H9 (cell line): ENCODE measurements around the gene PNRC2. TPM values are rescaled to one million over a fixed set of nuclear protein-coding genes. Genes with fewer than 3 reads are reported as not detected.

Source experiments
- DNase-seq: peaks from one replicate; pipeline ENCODE4 v3.0.0-alpha.2; 2017
- H2AFZ ChIP-seq: one replicate; pipeline ENCODE4 v1.6.1; 2013; ENCODE audit warnings: mild to moderate bottlenecking, low read length, control low read depth, moderate library complexity
- H2AK5ac ChIP-seq: 2 replicates; pipeline ENCODE4 v1.6.1; 2013; ENCODE audit warnings: low read length, control low read depth, mixed read lengths; ENCODE audit not compliant: insufficient read length
- H2BK120ac ChIP-seq: one replicate; pipeline ENCODE4 v1.6.1; 2013; ENCODE audit warnings: low read depth, mild to moderate bottlenecking, low read length, control low read depth, inconsistent platforms; ENCODE audit not compliant: poor library complexity, severe bottlenecking
- H2BK12ac ChIP-seq: 2 replicates; pipeline ENCODE4 v1.6.1; 2013; ENCODE audit warnings: low read length, control low read depth, mixed read lengths, low read depth; ENCODE audit not compliant: insufficient read length
- H2BK15ac ChIP-seq: 2 replicates; pipeline ENCODE4 v1.6.1; 2013; ENCODE audit warnings: low read depth, low read length, control low read depth
- H2BK20ac ChIP-seq: one replicate; pipeline ENCODE4 v1.6.1; 2013; ENCODE audit warnings: low read depth, mild to moderate bottlenecking, low read length, control low read depth, inconsistent platforms; ENCODE audit not compliant: poor library complexity, severe bottlenecking
- H2BK5ac ChIP-seq: 2 replicates; pipeline ENCODE4 v1.6.1; 2013; ENCODE audit warnings: low read length, control low read depth, mixed read lengths; ENCODE audit not compliant: insufficient read length
- H3K14ac ChIP-seq: 2 replicates; pipeline ENCODE4 v1.6.1; 2013; ENCODE audit warnings: low read length, control low read depth; ENCODE audit not compliant: insufficient read depth
- H3K18ac ChIP-seq: 2 replicates; pipeline ENCODE4 v1.6.1; 2013; ENCODE audit warnings: low read depth, mild to moderate bottlenecking, mixed read lengths, low read length, control low read depth; ENCODE audit not compliant: insufficient read length
- H3K23ac ChIP-seq: 2 replicates; pipeline ENCODE4 v1.6.1; 2013; ENCODE audit warnings: low read length, control low read depth, mixed read lengths, low read depth; ENCODE audit not compliant: insufficient read length
- H3K23me2 ChIP-seq: 2 replicates; pipeline ENCODE4 v1.6.1; 2013; ENCODE audit warnings: low read depth, mild to moderate bottlenecking, mixed read lengths, low read length, control low read depth; ENCODE audit not compliant: insufficient read length, poor library complexity, severe bottlenecking
- H3K27ac ChIP-seq: 2 replicates; pipeline ENCODE4 v1.5.1; 2013; ENCODE audit warnings: low read length, control low read depth, mixed read lengths, low read depth; ENCODE audit not compliant: insufficient read length
- H3K27me3 ChIP-seq: 2 replicates; pipeline ENCODE4 v1.6.1; 2013; ENCODE audit warnings: low read length, control low read depth, inconsistent platforms; ENCODE audit not compliant: insufficient read depth
- H3K4ac ChIP-seq: 2 replicates; pipeline ENCODE4 v1.6.1; 2013; ENCODE audit warnings: low read depth, mild to moderate bottlenecking, control low read depth, inconsistent platforms, low read length, moderate library complexity
- H3K4me1 ChIP-seq: 2 replicates; pipeline ENCODE4 v1.6.1; 2013; ENCODE audit warnings: low read length, control low read depth, inconsistent platforms; ENCODE audit not compliant: insufficient read depth
- H3K4me2 ChIP-seq: 2 replicates; pipeline ENCODE4 v1.6.1; 2013; ENCODE audit warnings: low read length, control low read depth, mixed read lengths; ENCODE audit not compliant: insufficient read length, insufficient read depth
- H3K56ac ChIP-seq: 2 replicates; pipeline ENCODE4 v1.6.1; 2013; ENCODE audit warnings: low read depth, mild to moderate bottlenecking, mixed read lengths, low read length, control low read depth; ENCODE audit not compliant: insufficient read length
- H3K79me1 ChIP-seq: 2 replicates; pipeline ENCODE4 v1.6.1; 2013; ENCODE audit warnings: low read depth, mild to moderate bottlenecking, moderate library complexity, low read length, control low read depth, inconsistent platforms; ENCODE audit not compliant: insufficient read depth, poor library complexity, severe bottlenecking
- H3K79me2 ChIP-seq: 2 replicates; pipeline ENCODE4 v1.6.1; 2013; ENCODE audit warnings: low read length, control low read depth, inconsistent platforms; ENCODE audit not compliant: insufficient read depth
- H3K9ac ChIP-seq: 2 replicates; pipeline ENCODE4 v1.6.1; 2013; ENCODE audit warnings: low read length, control low read depth, mixed read lengths; ENCODE audit not compliant: insufficient read length; ENCODE audit errors: extremely low read depth
- H3K9me3 ChIP-seq: one replicate; pipeline ENCODE4 v1.6.1; 2013; ENCODE audit warnings: low read depth, low read length, inconsistent platforms; ENCODE audit not compliant: control insufficient read depth
- H3T11ph ChIP-seq: one replicate; pipeline ENCODE4 v1.6.1; 2013; ENCODE audit warnings: mild to moderate bottlenecking, low read length, control low read depth, inconsistent platforms
- H4K20me1 ChIP-seq: one replicate; pipeline ENCODE4 v1.6.1; 2013; ENCODE audit not compliant: control insufficient read depth, insufficient read length, insufficient read depth
- H4K5ac ChIP-seq: 2 replicates; pipeline ENCODE4 v1.6.1; 2013; ENCODE audit warnings: low read depth, mild to moderate bottlenecking, mixed read lengths, low read length, control low read depth; ENCODE audit not compliant: insufficient read length
- H4K8ac ChIP-seq: replicated peaks from 2 replicates; pipeline ENCODE4 v1.6.1; 2013; ENCODE audit warnings: low read length, control low read depth, mixed read lengths, low read depth; ENCODE audit not compliant: insufficient read length
- H4K91ac ChIP-seq: 2 replicates; pipeline ENCODE4 v1.6.1; 2013; ENCODE audit warnings: low read depth, mild to moderate bottlenecking, moderate library complexity, mixed read lengths, low read length, control low read depth; ENCODE audit not compliant: insufficient read length
- H3K27ac Mint-ChIP-seq, 3 experiments: 2 replicates in 2 of 3; 3 replicates in 1 of 3; pipeline ENCODE4 v1.8.0; 2020 to 2021; ENCODE audit warnings: mixed read lengths in 3 of 3, mild to moderate bottlenecking in 1 of 3, moderate library complexity in 1 of 3
- H3K27me3 Mint-ChIP-seq: 2 replicates; pipeline ENCODE4 v1.8.0; 2021; ENCODE audit warnings: low read depth, mild to moderate bottlenecking, moderate library complexity, mixed read lengths
- H3K36me3 Mint-ChIP-seq, 3 experiments: 2 replicates in 2 of 3; 3 replicates in 1 of 3; pipeline ENCODE4 v1.8.0; 2020 to 2021; ENCODE audit warnings: low read depth in 3 of 3, mixed read lengths in 3 of 3; ENCODE audit not compliant: insufficient read depth in 1 of 3
- H3K4me1 Mint-ChIP-seq, 2 experiments: 2 replicates each; pipeline ENCODE4 v1.8.0; 2020; ENCODE audit warnings: mixed read lengths in 2 of 2
- H3K4me3 Mint-ChIP-seq, 2 experiments: 2 replicates in 1 of 2; 3 replicates in 1 of 2; pipeline ENCODE4 v1.8.0; 2020 to 2021; ENCODE audit warnings: mild to moderate bottlenecking in 2 of 2, mixed read lengths in 2 of 2, moderate library complexity in 1 of 2
- H3K9me3 Mint-ChIP-seq, 2 experiments: 2 replicates in 1 of 2; 3 replicates in 1 of 2; pipeline ENCODE4 v1.8.0; 2020; ENCODE audit warnings: mild to moderate bottlenecking in 2 of 2, mixed read lengths in 2 of 2, moderate library complexity in 1 of 2
- CTCF ChIP-seq: fragments of 200-600 bp; sonication (generic); conservative IDR thresholded peaks from 3 replicates; pipeline ENCODE4 v1.8.0; 2021; ENCODE audit warnings: antibody characterized with exemption, mild to moderate bottlenecking
- WGBS: extraction: QIAGEN DNeasy Blood & Tissue Kit; methylation state at CpG from one replicate; pipeline ENCODE4 v1.1.7; 2013; ENCODE audit warnings: missing lambda C conversion rate, low lambda C conversion rate, mixed read lengths; ENCODE audit not compliant: insufficient read length; ENCODE audit errors: extremely low coverage; 5-methylcytosine and 5-hydroxymethylcytosine counted together
- total RNA-seq: library from RNA; stranded (reverse); gene quantifications from 2 replicates; pipeline ENCODE4 v1.2.1, GENCODE V29; 2021

PNRC2 gene
- total RNA-seq, 1 experiment from 2014 or later: 87.6 TPM

GRCh38 chr1:23915466-23915865, 44.2 kb upstream of the PNRC2 start:
- H3K4me1 Mint-ChIP-seq: peaks cover 12 to 13% of the 10 kb centered on the region in 2 experiments
- no CpG with 5 or more reads among the region's 5 CpGs for WGBS
- H2BK5ac ChIP-seq: no peak overlapping the region
- no peak overlapping the region for H2BK12ac ChIP-seq
- no peak overlapping the region for H2BK20ac ChIP-seq
- H3K4me2 ChIP-seq: no peak overlapping the region
- no peaks in the 10 kb centered on the region for H4K20me1 ChIP-seq
- no peak overlapping the region for H3K27ac ChIP-seq
- no peak overlapping the region for H2AFZ ChIP-seq
- H3K4ac ChIP-seq: no peak overlapping the region
- no peak overlapping the region; a peak in 2 of 7 replicates for H3K27ac Mint-ChIP-seq
- H2AK5ac ChIP-seq: no peak overlapping the region
- no peak overlapping the region for H3T11ph ChIP-seq
- H3K18ac ChIP-seq: no peak overlapping the region
- peaks cover 2% of the 10 kb centered on the region for H3K27me3 Mint-ChIP-seq
- H3K9ac ChIP-seq: no peak overlapping the region
- H3K36me3 Mint-ChIP-seq: no peaks in the 10 kb centered on the region
- no peak overlapping the region for H3K4me3 Mint-ChIP-seq
- no peaks in the 10 kb centered on the region for H3K79me1 ChIP-seq
- no peak overlapping the region for H2BK15ac ChIP-seq
- no peaks in the 10 kb centered on the region for H3K79me2 ChIP-seq
- H3K9me3 ChIP-seq: no peaks in the 10 kb centered on the region
- no peak for TF ChIP-seq CTCF
- no peak overlapping the region for H2BK120ac ChIP-seq
- no peak for DNase-seq
- no peaks in the 10 kb centered on the region for H3K9me3 Mint-ChIP-seq
- no peaks in the 10 kb centered on the region; the same call in 1 of the 2 replicates for H3K4me1 ChIP-seq
- H3K23me2 ChIP-seq: no peaks in the 10 kb centered on the region
- no peak overlapping the region for H4K91ac ChIP-seq
- H3K23ac ChIP-seq: no peak overlapping the region
- H3K27me3 ChIP-seq: no peaks in the 10 kb centered on the region
- H4K8ac ChIP-seq: no peak overlapping the region
- no peak overlapping the region for H4K5ac ChIP-seq
- no peak overlapping the region for H3K56ac ChIP-seq
- H3K14ac ChIP-seq: no peak overlapping the region
